ENCODE data around the gene ARL8B.
"Not testable (repeated sequence)": the region's sequence is repeated elsewhere in the genome, so short reads cannot be mapped to it uniquely, and the experiment has no call there.

ARL8B gene

GRCh38 chr3:5113726-5114125 is 8.4 kb upstream of the ARL8B start:
- DNase-seq: not testable (repeated sequence)

DNA sequence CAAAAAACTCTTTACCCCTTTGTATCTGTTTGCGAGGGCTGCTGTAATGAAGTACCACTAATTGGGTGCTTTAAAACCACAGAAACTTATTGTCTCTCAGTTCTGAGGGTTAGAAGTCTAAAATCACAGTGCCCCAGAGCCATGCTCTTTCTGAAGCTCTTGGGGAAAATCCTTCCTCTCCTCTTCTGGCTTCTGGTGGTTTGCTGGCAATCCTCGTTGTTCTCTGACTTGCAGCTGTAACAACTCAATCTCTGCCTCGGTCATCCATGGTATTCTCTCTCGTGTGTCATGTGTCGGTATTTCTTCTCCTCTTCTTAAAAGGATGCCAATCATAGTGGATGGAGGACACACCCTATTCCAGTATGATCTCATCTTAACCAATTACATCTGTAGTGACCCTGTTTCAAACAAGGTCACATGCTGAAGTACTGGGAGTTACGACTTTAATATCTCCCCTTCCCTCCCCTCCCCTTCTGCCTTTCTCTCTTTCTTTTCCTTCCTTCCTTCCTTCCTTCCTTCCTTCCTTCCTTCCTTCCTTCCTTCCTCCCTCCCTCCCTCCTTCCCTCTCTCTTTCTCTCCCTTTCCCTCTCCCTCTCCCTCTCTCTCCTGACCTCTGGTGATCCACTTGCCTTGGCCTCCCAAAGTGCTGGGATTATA is 6.5 kb upstream of the ARL8B start:
- DNase-seq: no peak

GRCh38 chr3:5116538-5116937 is 5.6 kb upstream of the ARL8B start:
- DNase-seq: no peak

GRCh38 chr3:5120446-5120845 is 1.6 kb upstream of the ARL8B start:
- DNase-seq: no peak

DNA sequence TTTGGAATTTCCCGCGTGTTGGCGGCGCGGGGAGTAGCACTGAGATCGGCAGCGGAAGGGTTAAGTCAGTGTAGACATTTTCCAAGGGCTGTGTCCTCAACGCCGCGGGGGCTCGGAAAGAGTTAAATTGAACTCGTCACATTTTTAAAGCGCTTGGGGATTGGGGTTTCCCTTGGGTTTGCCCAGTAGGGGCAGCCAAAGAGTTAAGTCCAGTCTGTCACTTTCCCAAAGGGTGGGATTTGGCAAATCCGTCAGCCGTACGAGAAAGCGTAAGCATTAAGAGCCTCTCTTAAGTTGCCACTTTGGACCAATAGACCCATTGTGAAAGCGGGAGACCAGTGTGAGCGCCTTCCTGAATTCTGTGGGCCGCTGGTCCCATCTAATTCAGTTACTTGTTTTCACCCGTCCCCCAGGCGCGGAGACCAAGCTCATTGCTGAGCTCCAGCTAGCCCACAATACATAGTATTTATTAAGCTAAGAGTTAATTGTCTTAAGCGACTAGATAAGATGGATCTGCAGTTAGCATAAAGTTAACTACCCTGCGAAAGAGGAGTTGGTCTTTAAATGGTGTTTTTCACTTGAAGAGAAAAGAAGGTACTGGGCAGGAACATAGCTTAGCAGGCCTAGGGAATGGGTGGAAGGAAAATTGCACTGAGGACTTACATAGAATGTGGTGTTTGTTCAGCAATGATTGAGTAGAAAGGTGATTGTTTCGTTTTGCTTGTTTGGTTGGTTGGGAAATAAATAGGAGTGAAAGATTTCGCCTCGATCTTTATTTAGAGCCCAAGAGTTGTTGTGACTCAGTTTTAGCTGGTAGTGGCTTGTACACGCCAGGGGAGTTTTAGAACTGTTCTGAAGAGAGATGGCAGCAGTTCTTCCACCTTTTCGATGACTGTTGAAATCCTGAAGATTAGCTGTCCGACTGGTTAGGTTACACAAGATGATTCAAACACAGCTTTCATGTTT is 932 bp downstream of the ARL8B start:
- peak in 1 of 2 experiments; percentile 13 for DNase-seq

DNA sequence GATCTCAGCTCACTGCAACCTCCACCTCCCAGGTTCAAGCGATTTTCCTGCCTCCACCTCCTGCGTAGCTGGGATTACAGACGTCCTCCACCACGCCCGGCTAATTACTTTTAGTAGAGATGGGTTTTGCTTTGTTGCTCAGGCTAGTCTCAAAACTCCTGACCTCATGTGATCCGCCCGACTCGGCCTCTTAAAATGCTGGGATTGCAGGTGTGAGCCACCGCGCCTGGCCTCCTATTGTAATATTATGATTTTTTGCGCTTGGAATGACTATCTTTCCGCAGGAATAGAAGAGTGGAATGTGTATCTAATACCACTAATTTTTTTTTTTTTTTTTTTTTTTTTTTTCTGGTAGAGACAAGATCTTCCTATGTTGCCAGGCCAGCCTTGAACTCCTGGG is 1.8 kb downstream of the ARL8B start:
- no peak for DNase-seq

- no peak for DNase-seq
Observed at GRCh38 chr3:5126586-5126985, 4.5 kb downstream of the ARL8B start.

- no peak for DNase-seq
Observed at GRCh38 chr3:5128849-5129248, 6.8 kb downstream of the ARL8B start.

GRCh38 chr3:5133239-5134018 is 11.3 kb downstream of the ARL8B start:
- DNase-seq: no peak

DNA sequence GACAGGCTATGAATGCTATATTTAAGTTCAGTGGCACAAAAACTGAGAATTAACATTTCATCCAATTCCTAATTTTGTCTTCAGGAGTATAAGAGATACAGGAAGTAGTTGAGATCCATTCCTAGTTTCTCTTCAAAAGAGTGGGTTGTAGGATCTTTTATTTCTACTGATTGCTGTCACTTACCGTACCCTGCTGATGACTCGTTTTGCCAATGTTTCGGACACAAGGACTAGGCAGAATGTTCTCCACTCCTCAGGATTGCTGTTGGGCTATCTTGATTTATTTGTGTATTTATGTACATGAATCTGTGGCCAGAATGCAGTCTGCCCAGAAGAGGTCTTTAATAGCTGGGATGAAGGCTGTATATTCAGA is 11.9 kb downstream of the ARL8B start:
- no peak for DNase-seq

DNA sequence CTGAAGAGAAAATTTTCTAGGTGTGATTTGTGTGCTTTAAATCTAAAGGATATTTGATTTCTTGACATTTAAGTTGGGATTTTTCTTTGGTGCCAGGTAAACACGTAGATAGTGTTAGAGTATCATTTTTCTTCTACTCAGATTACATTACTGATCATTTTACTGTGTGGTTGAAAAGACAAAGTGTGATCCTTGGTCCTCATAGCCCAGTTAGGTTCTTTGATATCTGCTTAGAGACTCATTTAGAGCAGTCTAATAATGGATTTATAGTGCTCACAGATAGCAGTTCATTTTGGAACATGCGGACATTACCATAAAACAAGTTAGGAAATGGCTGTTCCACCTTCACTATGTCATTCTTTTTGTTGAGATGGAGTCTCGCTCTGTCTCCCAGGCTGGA is 12.4 kb downstream of the ARL8B start:
- no peak for DNase-seq

DNA sequence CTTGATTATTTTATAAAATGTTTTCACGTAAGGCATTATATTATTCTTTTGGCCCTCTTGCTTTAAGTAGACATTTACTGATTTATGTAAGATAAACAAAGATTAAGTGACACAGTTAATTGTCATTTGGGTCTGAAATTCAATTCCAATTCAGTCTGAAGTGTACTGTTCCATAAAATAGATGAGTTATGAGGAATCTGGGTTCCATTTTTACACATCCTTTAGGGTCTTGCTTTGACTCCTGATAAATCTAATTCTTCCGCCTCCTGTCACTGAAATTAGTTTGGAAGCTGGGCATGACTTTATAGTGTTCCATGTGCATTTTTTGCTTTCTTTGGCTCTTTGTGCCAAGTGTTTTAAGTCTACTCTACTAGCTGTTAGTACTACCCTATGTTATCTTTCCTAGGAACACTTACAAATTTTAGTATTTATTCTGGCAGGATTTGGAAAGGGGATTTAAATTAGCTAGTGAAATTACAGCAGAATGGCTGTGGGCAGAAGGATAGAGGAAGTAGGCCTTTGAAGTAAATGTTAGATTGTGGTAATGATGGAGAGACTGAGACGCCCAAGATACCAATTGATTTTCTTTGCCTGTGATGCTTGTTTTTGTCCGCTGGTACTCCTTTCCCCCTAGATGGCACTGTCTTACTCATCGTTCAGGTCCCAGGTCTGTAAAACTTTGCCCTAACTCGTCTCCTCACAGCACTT is 14.3 kb downstream of the ARL8B start:
- DNase-seq: peak in 1 of 2 experiments; percentile 21

DNA sequence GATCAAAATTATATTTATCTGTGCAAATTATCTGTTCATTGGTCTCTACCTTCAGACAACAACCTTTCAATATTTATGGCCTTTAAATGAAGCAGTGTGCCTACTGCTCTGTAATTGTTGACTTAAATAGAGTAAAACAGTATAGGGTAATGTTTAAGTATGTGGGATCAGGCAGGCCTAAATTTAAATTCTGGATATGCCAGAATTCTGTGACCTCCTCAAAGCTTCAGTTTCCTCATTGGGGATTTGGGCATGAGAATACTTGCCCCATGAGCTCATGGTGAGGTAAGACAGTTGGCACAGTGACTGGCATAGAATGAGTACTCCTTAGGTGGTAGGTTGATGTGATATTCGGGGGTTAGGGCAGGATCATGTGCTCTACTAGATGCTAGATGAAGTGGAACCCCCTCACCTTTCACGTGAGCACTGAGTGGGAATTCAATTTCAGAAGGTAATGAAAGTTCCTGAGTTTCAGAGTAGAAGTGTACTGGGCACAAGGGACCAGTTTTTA is 14.9 kb downstream of the ARL8B start:
- DNase-seq: no peak

DNA sequence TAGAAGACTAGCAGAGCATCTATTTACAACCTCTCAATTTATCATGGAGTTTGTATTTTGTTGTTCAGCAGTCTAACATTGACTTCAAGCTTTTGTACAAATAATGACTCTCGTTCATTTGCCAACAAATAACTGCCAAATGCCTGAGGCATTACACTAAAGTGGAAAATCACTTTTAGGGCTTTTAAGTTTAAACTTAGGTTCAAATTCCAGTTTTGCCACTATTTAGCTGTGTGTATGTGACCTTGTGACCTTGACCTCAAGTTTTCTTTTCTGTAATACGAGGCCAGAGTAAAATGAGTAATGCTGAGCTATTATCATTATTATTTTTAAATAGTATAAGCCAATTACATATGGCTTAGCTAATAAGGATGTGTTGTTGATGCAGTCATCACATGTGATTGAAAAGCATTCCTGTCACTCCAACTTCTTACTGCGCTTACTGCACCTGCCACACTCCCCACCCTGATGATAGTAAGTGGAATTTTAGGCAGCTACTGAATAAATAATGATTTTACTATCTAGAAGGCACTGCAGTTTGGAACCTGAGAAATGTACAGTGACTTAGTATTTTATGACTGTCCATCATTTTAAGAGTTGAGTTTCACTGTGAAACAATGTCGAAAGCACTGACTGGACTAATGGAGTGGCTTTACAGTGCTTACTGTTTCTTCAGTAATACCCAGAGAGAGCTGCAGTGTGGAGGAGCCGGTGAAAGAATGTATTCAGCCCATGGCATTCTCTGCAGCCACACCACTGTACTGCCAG is 16.3 kb downstream of the ARL8B start:
- DNase-seq: no peak

GRCh38 chr3:5140230-5140621 is 18.1 kb downstream of the ARL8B start:
- no peak for DNase-seq

DNA sequence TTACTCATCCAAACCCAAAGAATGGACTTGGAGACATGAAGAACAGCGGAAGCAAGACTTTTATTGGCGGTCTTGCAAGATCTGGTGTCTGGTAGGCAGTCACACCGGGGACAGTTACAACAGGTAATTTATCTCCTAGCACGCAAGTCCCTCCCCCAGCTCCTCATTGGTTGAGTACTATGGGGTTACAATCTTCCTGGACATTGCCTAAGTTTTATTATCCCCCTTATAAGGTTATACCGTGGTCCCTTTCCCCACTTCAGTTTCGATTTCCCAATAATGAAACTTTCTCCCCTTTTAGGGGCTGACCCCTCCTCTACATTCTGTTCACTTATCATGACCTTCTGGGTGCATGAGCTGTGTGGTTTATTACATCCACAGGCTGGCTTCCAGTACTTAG is 18.7 kb downstream of the ARL8B start:
- no peak for DNase-seq

DNA sequence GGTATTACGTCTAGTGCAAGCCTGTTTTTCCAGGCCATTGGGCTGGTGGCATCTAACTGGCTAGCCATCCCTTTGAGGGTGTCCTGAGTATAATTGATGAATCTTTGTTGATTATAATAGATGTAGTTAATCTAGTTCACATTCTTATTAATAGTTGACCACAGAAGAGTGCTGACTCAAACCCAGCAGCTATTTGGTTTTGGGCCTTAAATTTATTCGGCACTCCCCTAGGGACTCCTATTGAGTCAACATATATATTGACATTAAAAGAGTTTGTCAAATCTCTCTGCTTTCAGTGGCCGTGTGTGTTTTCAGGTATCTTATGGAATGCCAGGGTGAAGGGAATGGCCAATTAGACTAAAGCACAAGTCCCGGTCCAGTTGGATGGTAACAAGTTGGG is 19.7 kb downstream of the ARL8B start:
- DNase-seq: no peak

- no peak for DNase-seq
Observed at GRCh38 chr3:5143464-5143863, 21.4 kb downstream of the ARL8B start.

DNA sequence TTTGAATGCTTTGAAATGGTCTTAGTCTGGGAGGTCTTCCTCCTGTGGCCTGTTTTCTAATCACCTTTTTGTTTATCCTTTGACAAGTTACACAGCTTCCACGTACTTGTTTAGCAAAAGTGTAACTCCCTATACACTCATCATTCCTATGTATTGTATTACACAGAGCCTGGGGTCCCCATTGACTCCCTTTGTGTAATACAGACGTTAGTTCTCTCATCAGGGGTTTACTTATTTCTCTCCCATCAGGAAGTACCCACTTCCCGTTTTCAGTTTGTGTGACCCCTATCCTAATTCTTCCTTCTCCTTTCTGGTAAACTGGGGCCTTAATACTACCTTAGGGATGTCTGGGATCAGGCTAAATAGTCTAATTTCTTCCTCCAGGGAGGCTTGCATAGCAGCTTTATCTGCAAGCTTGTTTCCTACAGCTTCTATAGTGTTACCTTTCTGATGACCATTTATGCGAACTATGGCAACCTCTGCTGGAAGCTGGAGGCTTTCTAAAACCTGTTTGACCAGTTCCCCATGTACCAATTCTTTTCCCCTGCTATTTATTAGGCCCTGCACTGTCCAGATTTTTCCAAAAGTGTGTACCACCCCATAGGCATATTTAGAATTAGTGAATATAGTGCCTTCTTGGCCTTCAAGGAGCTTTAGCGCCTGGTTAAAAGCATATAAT is 22.4 kb downstream of the ARL8B start:
- peak in 1 of 2 experiments; percentile 4 for DNase-seq

DNA sequence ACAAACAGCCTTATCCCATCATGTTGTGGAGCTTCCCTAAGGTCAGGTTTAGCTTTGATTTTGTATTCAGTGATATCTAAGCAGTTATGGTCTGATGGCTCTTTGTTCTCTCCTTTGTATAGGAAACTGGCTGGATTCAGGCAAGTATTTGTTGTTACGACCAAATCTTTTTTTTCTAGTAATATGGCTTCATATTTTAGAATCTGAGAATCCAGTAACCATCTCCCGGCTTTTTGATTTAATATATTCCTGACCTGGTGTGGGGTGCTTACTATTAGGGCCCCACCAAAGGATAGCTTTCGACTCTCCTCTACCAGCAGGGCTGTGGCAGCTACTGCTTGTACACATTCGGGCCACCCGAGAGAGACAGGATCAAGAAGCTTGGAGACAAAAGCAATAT is 23.0 kb downstream of the ARL8B start:
- DNase-seq: no peak

DNA sequence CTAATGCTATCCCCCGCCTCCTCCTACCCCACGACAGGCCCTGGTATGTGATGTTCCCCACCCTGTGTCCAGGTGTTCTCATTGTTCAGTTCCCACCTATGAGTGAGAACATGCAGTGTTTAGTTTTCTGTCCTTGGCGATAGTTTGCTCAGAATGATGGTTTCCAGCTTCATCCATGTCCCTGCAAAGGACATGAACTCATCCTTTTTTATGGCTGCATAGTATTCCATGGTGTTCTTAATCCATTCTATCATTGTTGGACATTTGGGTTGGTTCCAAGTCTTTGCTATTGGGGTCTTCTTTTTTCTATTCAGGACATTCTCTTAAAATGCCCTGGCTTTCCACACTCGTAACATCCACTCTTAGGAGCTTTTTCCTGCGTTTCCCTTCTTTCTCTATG is 25.1 kb downstream of the ARL8B start:
- not testable (repeated sequence) for DNase-seq
